GM12878 (cell line): Measurements from ENCODE around the gene AREG.

Experiments
- CBX3 ChIP-seq: fragments of 200-600 bp; sonication (generic); IDR thresholded peaks from 2 replicates; pipeline ENCODE4 v1.6.1; 2016; ENCODE audit warnings: low read depth, borderline replicate concordance
- CBX5 ChIP-seq: sonication (generic); IDR thresholded peaks from 2 replicates; pipeline ENCODE4 v1.6.1; 2016; ENCODE audit warnings: low read depth, moderate library complexity, mild to moderate bottlenecking, inconsistent platforms
- CEBPB ChIP-seq, 2 experiments: fragments of 150-350 bp in 1 of 2; IDR thresholded peaks; 2 replicates each; pipeline ENCODE4 v1.6.1; 2012 to 2014; ENCODE audit warnings: low read depth in 2 of 2, low read length in 2 of 2, borderline replicate concordance in 1 of 2, inconsistent platforms in 1 of 2
- CTCF ChIP-seq, 3 experiments: IDR thresholded peaks in 2 of 3; conservative IDR thresholded peaks in 1 of 3; 2 replicates each; pipeline ENCODE4 v1.5.1; 2011; ENCODE audit warnings: low read depth in 3 of 3, low read length in 3 of 3, mild to moderate bottlenecking in 3 of 3, control low read depth in 2 of 3, moderate library complexity in 2 of 3, inconsistent platforms in 1 of 3, mixed read lengths in 1 of 3; ENCODE audit not compliant: control insufficient read depth in 2 of 3, insufficient read depth in 1 of 3; ENCODE audit errors: extremely low read depth in 1 of 3
- EGR1 ChIP-seq, 2 experiments: IDR thresholded peaks; 1 replicate in 1 of 2; 2 replicates in 1 of 2; pipeline ENCODE4 v1.6.1; 2011 to 2012; ENCODE audit warnings: low read depth in 2 of 2, low read length in 2 of 2, borderline replicate concordance in 1 of 2, mild to moderate bottlenecking in 1 of 2, moderate library complexity in 1 of 2
- EZH2 ChIP-seq: IDR thresholded peaks from 2 replicates; pipeline ENCODE4 v1.6.1; 2012; ENCODE audit warnings: low read depth, mild to moderate bottlenecking, control low read depth, inconsistent platforms, low read length, borderline replicate concordance; ENCODE audit not compliant: control insufficient read depth
- MAX ChIP-seq: IDR thresholded peaks from 2 replicates; pipeline ENCODE4 v1.6.1; 2012; ENCODE audit warnings: low read depth, low read length, improper control_type of control experiment
- POLR2A ChIP-seq: IDR thresholded peaks from 2 replicates; pipeline ENCODE4 v1.6.1; 2011; ENCODE audit warnings: low read depth, mild to moderate bottlenecking, low read length
- RAD51 ChIP-seq: fragments of 450-650 bp; IDR thresholded peaks from 2 replicates; pipeline ENCODE4 v1.6.1; 2016; ENCODE audit warnings: moderate library complexity, mild to moderate bottlenecking, inconsistent platforms
- SIX5 ChIP-seq: IDR thresholded peaks from 2 replicates; pipeline ENCODE4 v1.6.1; 2011; ENCODE audit warnings: mild to moderate bottlenecking, low read depth, low read length, moderate library complexity; ENCODE audit not compliant: severe bottlenecking
- SRF ChIP-seq, 2 experiments: IDR thresholded peaks; 2 replicates each; pipeline ENCODE4 v1.6.1; 2011; ENCODE audit warnings: low read depth in 2 of 2, low read length in 2 of 2, mild to moderate bottlenecking in 1 of 2, moderate library complexity in 1 of 2
- TAF1 ChIP-seq: IDR thresholded peaks from 2 replicates; pipeline ENCODE4 v1.6.1; 2011; ENCODE audit warnings: mild to moderate bottlenecking, low read depth, low read length, borderline replicate concordance
- ZBTB40 ChIP-seq: fragments of 450-650 bp; IDR thresholded peaks from 2 replicates; pipeline ENCODE4 v1.6.1; 2016; ENCODE audit warnings: mild to moderate bottlenecking, moderate library complexity, borderline replicate concordance
- ZNF274 ChIP-seq: IDR thresholded peaks from one replicate; pipeline ENCODE4 v1.8.0; 2011; ENCODE audit not compliant: insufficient read length, insufficient read depth

- TF ChIP-seq TAF1 (no peak), POLR2A (no peak), CTCF (IDR thresholded peaks at IDR 0.05 in 2 of 3, conservative IDR thresholded peaks at IDR 0.05 in 1 of 3; ENCODE audit: control insufficient read depth in 2 of 3, extremely low read depth in 1 of 3, insufficient read depth in 1 of 3, low read depth in 3 of 3, low read length in 3 of 3) (no peak), EGR1 (IDR thresholded peaks at IDR 0.05; ENCODE audit: borderline replicate concordance in 1 of 2, low read depth in 2 of 2, low read length in 2 of 2) (no peak), MAX (no peak), ZBTB40 (no peak), CBX5 (no peak), CBX3 (no peak), ZNF274 (no peak), EZH2 (no peak), CEBPB (IDR thresholded peaks at IDR 0.05; ENCODE audit: borderline replicate concordance in 1 of 2, low read depth in 2 of 2, low read length in 2 of 2) (no peak), RAD51 (no peak), SRF (IDR thresholded peaks at IDR 0.05; ENCODE audit: low read depth in 2 of 2, low read length in 2 of 2) (no peak), SIX5 (no peak)
Observed at GRCh38 chr4:74397748-74398426, 47.0 kb upstream of the AREG start.
